Measurements from ENCODE around the gene CCL25. TPM values are rescaled to one million over a fixed set of nuclear protein-coding genes. Genes with fewer than 3 reads are reported as not detected.

Gene CCL25
- total RNA-seq, 1 experiment from 2014 or later, result not detected

GRCh38 chr19:8038815-8039214 lies 13.7 kb upstream of the CCL25 start:
- ChIA-PET RAD21 (ENCODE audit: low non-redundant PET in 1 of 2, low total read pairs in 2 of 2, uncharacterized antibody in 2 of 2, unreplicated experiment in 2 of 2) (no interaction called here), POLR2A (no interaction called here), CTCF (no interaction called here)
- Histone ChIP-seq H3K9me3 (ENCODE audit: control insufficient read depth in 1 of 2, insufficient read depth in 1 of 2, low read depth in 1 of 2, low read length in 2 of 2) (no peaks in the 10 kb centered on the region), H3K4me1 (ENCODE audit: control insufficient read depth in 1 of 2, insufficient read depth in 2 of 2, low read length in 2 of 2) (peaks cover 4 to 10% of the 10 kb centered on the region in 2 experiments; a peak in 3 of 4 replicates), H3K36me3 (ENCODE audit: control insufficient read depth in 1 of 2, insufficient read depth in 2 of 2, low read length in 2 of 2) (no peaks in the 10 kb centered on the region), H4K20me1 (ENCODE audit: insufficient read depth) (no peaks in the 10 kb centered on the region), H3K4me3 (replicated peaks in 1 of 2; ENCODE audit: low read depth in 1 of 2, low read length in 2 of 2) (no peak overlapping the region), H2AFZ (ENCODE audit: low read depth, low read length, poor library complexity, severe bottlenecking) (no peak overlapping the region), H3K9me2 (ENCODE audit: insufficient read depth) (no peaks in the 10 kb centered on the region), H3K79me2 (ENCODE audit: insufficient read depth, low read length) (no peaks in the 10 kb centered on the region), H3K9ac (ENCODE audit: low read length) (no peak overlapping the region), H3K27ac (ENCODE audit: low read depth, low read length) (no peak overlapping the region), H3K4me2 (ENCODE audit: low read length) (no peak overlapping the region), H3K27me3 (ENCODE audit: insufficient read depth, low read length) (no peaks in the 10 kb centered on the region)
- no TSS peak for BruUV-seq (replicated peaks)
- TF ChIP-seq REST (IDR thresholded peaks at IDR 0.05; ENCODE audit: low read depth) (no peak), JUND (IDR thresholded peaks at IDR 0.05) (no peak), EGR1 (IDR thresholded peaks at IDR 0.05; ENCODE audit: low read depth) (no peak), ELF1 (IDR thresholded peaks at IDR 0.05; ENCODE audit: borderline replicate concordance, low read depth) (no peak), SIN3A (IDR thresholded peaks at IDR 0.05; ENCODE audit: low read depth) (no peak), SP1 (IDR thresholded peaks at IDR 0.05; ENCODE audit: low read depth) (no peak), EZH2 (IDR thresholded peaks at IDR 0.05) (no peak), POLR2A (IDR thresholded peaks at IDR 0.05; ENCODE audit: borderline replicate concordance, extremely low read depth, insufficient read depth, insufficient read length) (no peak), CBX3 (IDR thresholded peaks at IDR 0.05; ENCODE audit: low read depth) (no peak), FOSL1 (IDR thresholded peaks at IDR 0.05; ENCODE audit: low read depth) (no peak), CEBPB (IDR thresholded peaks at IDR 0.05; ENCODE audit: low read depth) (no peak), YY1 (IDR thresholded peaks at IDR 0.05; ENCODE audit: extremely low read depth, insufficient replicate concordance, low read depth, low read length) (no peak), ZNF274 (IDR thresholded peaks at IDR 0.05; ENCODE audit: low read depth, low read length) (no peak), TCF7L2 (IDR thresholded peaks at IDR 0.05; ENCODE audit: borderline replicate concordance, extremely low read depth, insufficient read depth, insufficient read length) (no peak), EZH2phosphoT487 (IDR thresholded peaks at IDR 0.05; ENCODE audit: borderline replicate concordance) (no peak), RAD21 (IDR thresholded peaks at IDR 0.05; ENCODE audit: low read depth) (no peak), POLR2AphosphoS5 (IDR thresholded peaks at IDR 0.05; ENCODE audit: low read depth, low read length) (no peak), SRF (IDR thresholded peaks at IDR 0.05; ENCODE audit: low read depth) (no peak)
- TF ChIP-seq, protein P1, sequence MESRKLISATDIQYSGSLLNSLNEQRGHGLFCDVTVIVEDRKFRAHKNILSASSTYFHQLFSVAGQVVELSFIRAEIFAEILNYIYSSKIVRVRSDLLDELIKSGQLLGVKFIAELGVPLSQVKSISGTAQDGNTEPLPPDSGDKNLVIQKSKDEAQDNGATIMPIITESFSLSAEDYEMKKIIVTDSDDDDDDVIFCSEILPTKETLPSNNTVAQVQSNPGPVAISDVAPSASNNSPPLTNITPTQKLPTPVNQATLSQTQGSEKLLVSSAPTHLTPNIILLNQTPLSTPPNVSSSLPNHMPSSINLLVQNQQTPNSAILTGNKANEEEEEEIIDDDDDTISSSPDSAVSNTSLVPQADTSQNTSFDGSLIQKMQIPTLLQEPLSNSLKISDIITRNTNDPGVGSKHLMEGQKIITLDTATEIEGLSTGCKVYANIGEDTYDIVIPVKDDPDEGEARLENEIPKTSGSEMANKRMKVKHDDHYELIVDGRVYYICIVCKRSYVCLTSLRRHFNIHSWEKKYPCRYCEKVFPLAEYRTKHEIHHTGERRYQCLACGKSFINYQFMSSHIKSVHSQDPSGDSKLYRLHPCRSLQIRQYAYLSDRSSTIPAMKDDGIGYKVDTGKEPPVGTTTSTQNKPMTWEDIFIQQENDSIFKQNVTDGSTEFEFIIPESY (IDR thresholded peaks at IDR 0.05; ENCODE audit: extremely low read depth, insufficient replicate concordance, low read length), result no peak
- TF ChIP-seq, protein P2, sequence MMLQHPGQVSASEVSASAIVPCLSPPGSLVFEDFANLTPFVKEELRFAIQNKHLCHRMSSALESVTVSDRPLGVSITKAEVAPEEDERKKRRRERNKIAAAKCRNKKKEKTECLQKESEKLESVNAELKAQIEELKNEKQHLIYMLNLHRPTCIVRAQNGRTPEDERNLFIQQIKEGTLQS (IDR thresholded peaks at IDR 0.05), result no peak
- no peak for DNase-seq (ENCODE audit: low read depth, low spot score)
- intact Hi-C loops (cut with micrococcal nuclease), result no loop called here
- ATAC-seq, result no peak

All from HCT116 (cell line).